Limb (tissue), 2 donors: ENCODE measurements around the gene VPS13D.
A peak's percentile ranks its signal among the peaks of the same experiment; 100 is the strongest.
"Not testable (repeated sequence)": the region's sequence is repeated elsewhere in the genome, so short reads cannot be mapped to it uniquely, and the experiment has no call there.

ENCODE experiments used
- DNase-seq, 2 donors: peaks; one replicate each; pipeline ENCODE4 v3.0.0-alpha.2; 2016; ENCODE audit errors: extremely low spot score in 2 of 2

VPS13D gene

DNA sequence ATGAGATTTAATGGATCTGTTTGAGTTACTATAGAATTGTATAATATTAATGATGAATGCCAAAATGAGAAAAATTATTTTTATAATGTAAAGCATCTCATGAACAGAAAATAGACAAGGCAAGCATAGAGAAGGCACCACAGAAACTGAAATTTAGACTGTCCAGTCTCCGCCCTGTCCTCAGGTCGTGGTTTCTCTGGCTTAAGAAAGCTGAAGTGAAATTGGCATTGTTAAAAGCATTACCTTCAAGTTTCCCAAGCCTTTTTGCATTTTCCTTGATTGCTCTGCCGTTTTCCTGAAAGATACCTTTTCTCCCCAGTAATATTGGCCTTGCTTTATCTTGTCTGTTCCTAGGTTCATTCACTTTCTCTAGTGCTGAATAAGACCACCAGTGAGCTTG is 58.0 kb downstream of the VPS13D start:
- no peak for DNase-seq

DNA sequence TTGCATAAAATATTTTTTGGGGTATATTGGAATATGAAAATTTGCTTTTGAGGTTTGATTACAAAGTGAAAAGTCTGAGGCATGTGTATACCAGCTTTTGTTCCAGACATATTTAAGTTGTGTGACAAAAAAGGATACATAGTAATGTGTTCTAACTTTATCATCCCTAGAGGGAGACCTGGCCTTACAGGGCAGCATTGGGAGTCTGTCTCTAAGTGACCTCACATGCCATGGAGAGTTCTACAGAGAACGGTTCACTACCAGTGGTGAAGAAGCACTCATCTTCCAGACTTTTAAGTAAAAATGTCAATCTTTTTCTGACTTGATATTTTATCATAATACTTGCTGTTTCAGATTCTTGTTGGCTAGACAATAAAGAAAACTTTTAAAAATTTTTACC is 61.0 kb downstream of the VPS13D start:
- DNase-seq, result no peak

DNA sequence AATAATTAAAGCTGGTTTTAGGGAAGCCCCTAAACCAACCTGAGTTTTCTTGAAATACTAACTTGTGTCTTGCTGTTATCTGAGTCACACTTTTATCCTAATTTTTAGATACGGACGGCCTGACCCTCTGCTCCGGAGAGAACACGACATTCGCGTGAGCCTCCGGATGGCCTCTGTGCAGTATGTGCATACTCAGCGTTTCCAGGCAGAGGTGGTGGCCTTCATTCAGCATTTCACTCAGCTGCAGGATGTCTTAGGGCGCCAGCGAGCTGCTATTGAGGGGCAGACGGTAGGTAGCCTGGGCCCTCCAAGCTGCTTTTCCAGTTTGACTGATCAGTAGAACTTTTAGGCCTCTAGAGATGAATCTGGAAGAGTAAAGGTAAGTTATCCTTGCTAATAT is 63.6 kb downstream of the VPS13D start:
- no peak for DNase-seq

DNA sequence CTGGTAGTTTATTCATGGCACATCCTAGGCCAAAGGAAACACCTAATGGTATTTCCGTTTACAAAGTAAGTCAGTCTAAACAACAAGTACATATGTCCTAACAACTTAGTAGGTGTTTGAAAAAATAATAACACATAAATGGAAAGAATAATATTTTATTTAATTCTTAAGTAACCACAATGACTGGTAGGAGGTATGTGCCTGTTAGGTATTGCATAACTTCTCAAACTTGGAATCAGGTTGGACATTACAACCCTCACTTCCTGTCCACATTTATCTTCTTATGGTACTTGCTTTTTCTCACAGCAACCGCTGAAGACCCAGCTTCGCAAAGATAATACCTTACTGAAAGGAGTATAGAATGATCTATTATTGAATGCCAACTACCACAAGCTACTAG is 64.2 kb downstream of the VPS13D start:
- no peak for DNase-seq

DNA sequence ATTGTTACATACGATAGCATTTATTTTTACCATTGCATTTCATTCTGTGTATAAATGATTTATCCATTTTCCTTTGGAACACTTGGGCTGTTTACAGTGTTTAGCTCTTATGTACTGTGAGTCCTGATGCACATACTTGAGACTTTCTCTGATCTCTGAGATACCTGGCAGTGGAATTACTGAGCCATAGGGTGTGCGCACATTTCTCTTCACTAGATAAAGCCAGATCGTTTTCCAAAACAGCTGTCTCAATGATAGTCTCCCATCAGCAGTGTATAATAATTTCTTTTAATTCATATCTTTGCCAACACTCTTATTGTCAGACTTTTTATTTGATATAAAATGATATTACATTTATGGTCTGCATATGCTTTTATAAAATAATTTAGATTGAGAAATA is 66.2 kb downstream of the VPS13D start:
- DNase-seq, result no peak

DNA sequence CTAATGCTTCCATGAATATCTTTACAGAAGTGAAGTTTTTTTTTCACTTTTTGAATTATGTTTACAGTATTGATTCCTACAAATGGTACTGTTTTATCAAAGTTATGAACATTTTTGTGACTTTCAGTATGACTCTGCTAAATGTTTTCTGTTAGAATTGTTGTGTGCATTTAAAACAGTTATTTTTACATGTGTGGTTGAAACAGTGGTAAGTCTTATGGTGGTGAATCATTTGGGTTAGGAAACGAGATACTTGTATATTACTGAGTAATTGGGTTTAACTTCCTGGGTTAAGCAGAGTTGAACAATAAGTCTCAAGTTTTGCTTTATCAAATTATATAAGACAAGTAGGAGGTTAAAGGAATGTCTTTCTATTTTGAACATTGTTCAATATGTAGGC is 66.8 kb downstream of the VPS13D start:
- no peak for DNase-seq

DNA sequence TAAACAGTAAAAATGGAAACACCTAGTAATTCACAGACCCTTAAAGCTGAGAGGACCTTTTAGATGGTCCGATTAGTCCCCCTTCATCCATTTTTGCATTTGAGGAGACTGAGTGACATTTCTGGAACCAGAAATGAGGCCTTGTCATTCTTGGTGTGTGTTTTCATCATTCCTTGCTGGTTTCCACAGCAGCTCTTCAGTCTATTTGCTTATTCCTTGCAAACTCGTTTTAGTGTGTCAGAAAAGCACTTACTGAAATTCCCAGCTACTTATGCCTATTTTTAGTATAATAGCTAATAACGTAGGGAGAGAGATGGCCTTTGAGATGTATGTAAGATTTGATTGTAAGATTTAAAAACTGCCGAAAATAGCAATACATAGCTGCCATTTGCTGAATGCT is 70.9 kb downstream of the VPS13D start:
- no peak for DNase-seq

DNA sequence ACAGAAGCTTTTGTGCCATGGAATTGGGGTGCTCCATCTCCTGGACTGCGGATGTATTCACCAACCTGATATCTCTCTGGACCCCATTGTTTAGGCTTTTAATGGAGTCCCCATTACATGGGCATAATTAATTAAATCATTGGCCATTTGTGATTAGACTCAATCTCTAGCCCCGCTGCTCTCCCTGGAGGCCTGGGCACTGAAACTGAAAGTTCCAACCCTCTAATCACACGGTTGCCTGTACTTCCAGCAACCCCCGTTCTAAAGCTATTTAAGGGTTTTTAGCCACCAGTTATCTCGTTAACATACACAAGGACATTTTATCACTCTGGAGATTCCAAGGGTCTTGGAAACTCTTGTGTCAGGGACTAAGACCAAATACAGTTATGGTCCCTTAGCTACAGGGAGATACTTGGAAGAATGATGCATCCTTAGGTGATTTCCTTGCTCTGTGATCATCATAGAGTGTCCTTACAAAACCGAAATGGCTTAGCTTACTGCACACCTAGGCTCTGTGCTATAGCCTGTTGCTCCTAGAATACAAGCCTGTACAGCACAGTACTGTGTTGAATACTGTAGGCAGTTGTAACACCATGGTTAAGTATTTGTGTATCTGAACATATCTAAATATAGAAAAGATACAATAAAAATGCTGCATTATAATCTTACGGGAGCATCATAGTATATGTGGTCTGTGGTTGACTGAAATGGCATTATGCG is 71.8 kb downstream of the VPS13D start:
- DNase-seq, result no peak

DNA sequence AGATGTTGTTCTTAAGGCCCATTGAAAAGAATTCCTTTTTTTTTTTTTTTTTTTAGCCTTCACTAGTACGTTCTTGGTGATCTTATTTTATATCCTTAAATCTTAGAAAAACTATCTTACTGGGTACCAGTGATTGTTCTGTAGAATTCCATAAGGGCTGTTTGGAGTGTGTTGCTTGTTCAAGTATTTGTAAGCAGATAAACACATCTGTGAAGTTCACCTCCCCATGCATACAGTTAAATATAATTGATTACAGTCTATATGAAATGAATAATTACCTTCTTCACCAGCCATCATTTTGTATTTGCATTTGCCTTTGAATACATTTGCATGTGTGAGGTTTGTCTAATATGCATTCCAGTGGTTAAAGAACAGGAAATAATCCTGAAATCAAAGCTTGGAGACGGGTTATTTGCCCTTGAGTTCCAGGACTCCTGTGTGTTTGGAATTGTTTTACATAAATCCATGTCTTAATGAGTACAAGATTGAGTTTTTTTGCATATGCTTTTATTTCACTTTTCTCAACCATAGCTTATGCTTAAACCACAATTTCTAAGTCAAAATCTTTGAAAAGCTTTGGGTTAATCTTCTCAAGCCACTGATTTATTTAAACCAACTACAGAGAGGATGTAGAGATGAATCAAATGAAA is 73.1 kb downstream of the VPS13D start:
- no peak for DNase-seq

DNA sequence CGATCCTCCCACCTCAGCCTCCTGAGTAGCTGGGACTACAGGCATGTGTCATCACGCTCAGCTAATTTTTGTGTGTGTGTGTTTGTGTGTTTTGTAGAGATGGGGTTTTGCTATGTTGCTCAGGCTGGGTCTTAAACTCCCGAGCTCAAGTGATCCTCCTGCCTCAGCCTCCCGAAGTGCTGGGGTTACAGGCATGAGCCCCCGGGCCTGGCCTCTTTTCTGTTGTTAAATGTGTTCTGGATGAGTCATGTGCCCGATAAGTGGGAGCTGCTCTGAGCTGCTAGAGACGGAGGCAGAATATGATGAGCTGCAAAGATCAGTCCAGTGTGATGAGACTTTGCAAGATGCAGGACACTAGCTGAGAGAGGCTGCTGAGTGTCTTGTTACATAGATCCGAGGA is 75.5 kb downstream of the VPS13D start:
- no peak for DNase-seq

DNA sequence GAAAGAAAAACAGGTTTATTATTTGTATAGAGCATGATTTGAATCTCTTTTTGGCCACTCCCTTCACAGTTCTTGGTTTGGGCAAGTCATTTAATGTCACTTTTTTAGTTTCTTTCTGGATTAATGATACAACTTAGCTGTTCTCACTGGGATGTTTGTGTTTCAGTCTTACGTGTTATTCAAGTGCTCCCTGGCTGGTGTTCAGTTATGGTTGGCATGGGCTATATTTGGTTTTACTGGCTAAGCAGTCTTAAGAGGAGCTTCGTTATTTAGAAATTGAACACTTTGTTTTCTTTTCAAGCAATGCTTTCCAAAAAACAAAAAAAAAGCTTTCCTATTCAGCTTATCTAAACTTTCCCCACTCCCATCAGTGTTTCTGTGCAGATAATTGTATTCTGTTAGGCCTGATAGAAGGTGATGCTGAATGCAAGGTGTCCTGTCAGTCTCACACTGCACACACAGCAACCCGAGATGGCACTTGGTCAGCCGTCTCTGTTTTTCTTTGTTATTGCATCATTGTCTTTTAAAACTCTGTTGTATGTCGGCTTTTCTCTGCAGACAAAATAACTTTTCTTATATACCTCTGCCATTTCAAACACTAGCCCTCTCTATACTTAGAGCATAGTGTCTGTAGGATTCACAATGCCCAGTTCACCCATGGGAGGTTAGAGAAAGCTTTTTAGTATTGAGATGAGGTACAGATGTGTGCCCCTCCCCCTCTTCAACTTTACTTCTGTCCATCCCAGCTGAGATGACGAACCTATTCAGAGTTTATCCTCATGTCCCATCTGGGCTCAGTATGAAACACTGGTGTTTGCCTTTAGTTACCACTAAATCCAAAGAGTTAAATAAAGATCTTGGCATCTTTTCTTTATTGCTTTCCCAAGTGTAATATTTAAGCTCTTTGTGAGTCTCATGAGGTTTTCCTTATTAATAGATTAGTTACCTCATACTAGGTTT is 80.2 kb downstream of the VPS13D start:
- DNase-seq, result no peak

DNA sequence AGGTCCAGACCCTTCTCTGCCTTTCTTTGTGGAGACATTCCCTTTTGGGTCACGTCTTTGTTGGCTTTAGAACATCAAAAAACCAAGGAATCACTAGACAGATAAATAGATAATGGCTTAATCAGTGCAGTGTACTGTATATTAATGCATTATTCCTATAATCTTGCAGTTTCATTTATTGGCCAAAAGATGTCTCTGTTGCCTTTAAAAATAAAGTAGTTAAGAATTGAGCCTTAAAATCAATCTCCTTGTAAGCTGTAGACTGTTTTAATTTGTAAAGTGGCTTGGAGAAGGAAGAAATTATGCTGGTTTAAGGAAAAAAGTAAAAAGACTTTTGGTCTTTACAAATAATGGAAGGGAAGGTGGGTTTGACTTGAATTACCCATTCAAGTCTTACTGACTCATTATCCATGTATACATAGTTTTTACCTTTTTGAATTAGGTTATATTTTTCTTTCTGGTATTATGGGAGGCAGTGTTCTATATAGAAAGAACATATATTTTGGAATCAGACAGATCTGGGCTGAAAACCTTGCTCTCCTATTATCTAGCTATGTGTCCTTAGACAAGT is 84.6 kb downstream of the VPS13D start:
- DNase-seq, result peak in 1 of 2 donors; percentile 82

DNA sequence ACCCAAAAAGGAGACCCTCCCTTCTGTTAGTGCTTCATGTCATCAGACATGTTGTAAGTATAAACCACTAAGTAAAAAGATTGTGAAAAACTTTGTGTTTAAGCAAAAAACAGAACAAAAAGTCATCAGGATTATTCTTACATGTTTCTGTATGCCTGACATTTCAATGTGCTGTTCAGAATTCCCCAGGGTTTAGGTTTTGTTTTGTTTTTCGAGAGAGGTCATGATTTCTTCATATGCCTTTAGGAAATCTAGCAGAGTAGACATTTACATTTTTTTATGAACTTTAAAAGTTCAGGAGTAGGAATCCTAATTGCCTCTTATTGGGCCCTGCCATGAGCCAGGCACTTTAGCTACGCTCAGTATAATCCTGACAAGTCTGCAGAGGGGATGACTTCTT is 85.3 kb downstream of the VPS13D start:
- no peak for DNase-seq

DNA sequence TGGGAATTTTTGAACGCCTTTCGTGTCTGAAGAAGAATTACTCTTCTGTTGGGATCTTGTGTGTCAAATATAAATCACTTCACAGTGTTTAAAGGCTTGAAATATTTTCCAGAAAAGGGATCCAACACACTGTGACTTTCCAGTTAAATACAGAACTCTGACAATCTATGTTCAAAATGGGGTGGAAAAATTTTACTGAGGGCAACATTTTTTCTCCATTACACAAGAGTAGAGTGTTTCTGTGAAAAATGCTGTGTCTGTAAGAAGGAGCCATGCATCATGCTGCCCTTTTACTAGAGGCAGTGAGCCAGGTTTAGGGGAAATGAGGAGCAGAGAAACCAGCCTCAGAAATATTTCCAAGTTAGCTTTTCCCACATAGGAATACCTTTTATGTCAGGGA is 86.5 kb downstream of the VPS13D start:
- peak in 1 of 2 donors; percentile 74 for DNase-seq

DNA sequence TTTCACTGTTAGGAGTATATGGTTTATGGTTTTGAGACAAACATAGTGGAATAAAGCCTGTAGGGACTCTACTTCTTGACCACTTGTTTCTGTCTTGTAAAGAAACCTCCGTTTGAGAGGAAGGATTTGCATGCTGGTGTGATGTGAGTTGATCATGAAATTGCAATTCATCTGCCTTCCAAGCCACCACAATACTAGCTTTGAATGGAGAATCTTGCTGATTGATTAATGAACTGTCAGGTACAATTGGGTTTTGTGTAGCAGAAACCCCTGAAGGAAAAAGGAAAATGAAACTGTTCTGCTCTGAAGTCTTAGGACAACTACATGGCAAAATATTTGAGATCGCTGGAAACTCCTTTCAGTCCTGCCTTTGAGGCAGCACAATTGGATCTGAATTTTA is 90.7 kb downstream of the VPS13D start:
- DNase-seq, result no peak

DNA sequence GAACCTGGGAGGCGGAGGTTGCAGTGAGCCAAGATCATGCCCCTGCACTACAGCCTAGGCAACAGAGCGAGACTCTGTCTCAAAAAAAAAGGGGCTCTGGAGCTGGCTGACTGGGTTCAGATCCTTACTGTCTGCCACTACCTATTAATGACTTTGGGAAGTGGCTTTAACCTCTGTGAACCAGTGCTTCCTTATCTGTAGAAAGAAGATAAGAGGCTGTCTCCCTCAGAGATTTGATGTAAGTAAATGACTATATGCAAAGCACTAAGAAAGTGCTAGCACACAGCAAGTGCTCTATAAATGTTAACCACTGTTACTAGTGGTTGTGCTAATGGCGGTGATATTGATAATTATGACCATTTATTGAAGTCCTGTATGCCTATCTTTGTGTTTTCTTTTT is 94.6 kb downstream of the VPS13D start:
- DNase-seq, result no peak

DNA sequence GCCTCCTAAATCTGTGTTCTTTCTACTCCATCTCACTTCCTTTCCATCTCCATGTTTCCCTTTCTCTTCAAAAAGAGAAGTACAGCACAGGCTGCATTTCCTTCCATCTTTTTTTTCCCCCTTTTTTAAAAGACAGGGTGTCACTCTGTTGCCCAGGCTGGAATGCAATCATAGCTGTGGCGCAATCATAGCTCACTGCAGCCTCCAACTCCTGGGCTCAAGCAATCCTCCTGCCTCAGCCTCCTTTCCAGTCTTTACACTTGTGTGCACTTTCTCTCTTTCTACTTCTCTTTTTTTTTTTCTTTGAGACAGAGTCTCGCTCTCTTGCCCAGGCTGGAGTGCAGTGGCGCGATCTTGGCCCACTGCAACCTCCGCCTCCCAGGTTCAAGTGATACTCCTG is 95.1 kb downstream of the VPS13D start:
- DNase-seq, result not testable (repeated sequence)

DNA sequence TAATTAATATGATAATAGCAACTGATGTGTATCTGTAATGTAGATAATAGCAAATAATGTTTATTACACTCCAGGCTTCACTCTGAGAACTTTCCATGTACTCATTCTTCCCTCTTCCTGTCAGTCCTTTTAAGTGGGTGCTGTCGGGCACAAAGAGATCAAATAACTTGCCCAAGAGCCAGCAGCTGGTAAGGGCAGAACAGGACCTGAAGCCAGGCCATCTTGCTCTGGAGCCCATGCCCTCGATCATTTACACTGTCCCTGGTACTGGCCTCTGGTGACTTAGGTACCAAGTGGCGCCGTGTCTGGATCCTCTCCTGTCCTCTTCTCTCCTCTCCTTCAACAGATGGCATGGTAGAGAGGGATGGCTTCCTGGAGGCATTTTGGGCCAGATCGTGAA is 97.2 kb downstream of the VPS13D start:
- no peak for DNase-seq

DNA sequence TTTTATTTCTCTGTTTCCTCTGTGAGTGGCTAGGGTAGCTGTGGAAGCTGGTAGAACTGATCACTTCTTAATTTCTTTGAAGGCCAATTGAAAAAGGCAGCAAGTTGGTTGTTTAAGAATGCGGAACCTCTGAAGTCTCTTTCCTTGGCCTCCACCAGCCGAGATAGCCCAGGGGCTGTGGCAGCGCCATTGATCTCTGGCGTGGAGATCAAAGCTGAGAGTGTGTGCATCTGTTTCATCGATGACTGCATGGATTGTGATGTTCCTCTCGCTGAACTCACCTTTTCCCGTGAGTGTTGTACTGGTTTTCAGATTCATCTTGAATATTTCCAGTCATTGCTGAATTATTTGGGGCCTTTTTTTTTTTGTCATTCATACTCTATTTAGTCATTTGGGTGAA is 97.7 kb downstream of the VPS13D start:
- DNase-seq, result no peak

DNA sequence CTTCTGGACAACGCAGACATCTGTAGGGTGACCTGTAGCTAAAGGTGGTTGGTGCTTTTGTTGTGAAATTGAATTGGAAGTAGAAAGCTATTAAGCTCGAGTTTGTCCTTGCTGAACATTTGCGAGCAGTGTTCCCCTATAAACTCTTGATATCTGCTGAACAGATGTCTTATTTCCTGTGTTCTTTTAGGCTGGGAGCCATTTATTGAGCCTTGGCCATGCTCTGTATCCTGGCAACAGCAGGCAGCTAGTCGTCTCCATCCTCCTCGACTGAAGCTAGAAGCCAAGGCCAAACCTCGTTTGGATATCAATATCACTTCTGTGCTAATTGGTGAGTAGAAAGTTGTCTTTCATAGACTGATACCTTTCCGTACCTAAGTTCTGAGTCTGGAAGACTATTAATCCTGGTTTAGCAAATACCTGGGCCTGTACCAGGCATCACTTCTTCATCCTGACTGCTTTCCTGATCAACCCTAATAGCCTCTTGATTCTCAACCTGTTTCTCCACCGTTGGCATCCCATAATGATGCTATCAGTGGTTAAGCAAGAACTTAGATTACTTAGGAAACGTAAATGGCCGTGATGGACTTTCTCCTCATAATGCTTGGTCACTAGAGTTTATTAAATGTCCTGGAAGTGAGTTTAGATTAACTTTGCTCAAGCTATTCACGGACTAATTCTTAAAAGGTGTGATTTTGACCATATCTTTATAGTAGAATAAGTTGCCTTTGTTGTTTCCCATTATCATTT is 103.4 kb downstream of the VPS13D start:
- DNase-seq, result no peak

DNA sequence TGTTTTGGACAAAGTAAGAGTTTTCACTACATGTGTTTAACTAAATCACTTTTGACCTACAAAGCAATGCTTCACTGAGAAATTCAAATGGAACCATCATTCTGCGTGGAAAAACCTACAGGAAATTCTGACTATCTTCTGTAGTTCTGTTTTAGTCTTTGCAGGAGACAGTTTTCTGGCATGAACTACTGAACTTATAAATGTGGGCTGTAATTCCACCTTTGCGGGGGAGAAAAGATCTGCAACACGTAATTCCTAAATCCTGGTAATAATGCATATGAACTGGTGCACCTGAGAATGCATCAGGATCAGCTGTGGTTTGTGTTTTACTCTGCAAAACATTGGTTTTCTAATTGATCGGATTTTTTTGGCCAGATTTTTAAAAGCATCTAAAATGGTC is 106.0 kb downstream of the VPS13D start:
- DNase-seq, result no peak
